Heart left ventricle (tissue), 16 donors: Measurements from ENCODE around the gene VASN. TPM values are rescaled to one million over a fixed set of nuclear protein-coding genes. Genes with fewer than 3 reads are reported as not detected.

Experiments used
- ATAC-seq, 4 donors: fragments of 200-7000 bp; cut with Tn5 transposase; one replicate each; pipeline ENCODE4 v1.9.1; 2020 to 2022; ENCODE audit warnings: moderate library complexity in 4 of 4, mild to moderate bottlenecking in 3 of 4, moderate number of reproducible peaks in 1 of 4
- DNase-seq, 5 donors: peaks; one replicate each; pipeline ENCODE4 v3.0.0-alpha.2; 2020
- H3K27ac ChIP-seq, 12 donors: fragments of 200-600 bp; sonication (generic) in 4 of 12; one replicate each; pipeline versions ENCODE4 v1.5.0 to v1.8.0; 2016 to 2022; ENCODE audit warnings: mild to moderate bottlenecking in 2 of 12
- H3K27me3 ChIP-seq, 9 donors: fragments of 200-600 bp; sonication (generic) in 2 of 9; one replicate each; pipeline versions ENCODE4 v1.5.1 to v1.8.0; 2016 to 2022; ENCODE audit warnings: mild to moderate bottlenecking in 3 of 9
- H3K36me3 ChIP-seq, 9 donors: fragments of 200-600 bp; sonication (generic) in 2 of 9; one replicate each; pipeline versions ENCODE4 v1.5.0 to v1.8.0; 2018 to 2022; ENCODE audit warnings: mild to moderate bottlenecking in 2 of 9
- H3K4me1 ChIP-seq, 12 donors: fragments of 200-600 bp; sonication (generic) in 4 of 12; one replicate each; pipeline versions ENCODE4 v1.5.0 to v1.8.0; 2016 to 2022; ENCODE audit warnings: mild to moderate bottlenecking in 3 of 12
- H3K4me3 ChIP-seq, 12 donors: fragments of 200-600 bp; sonication (generic) in 4 of 12; one replicate each; pipeline versions ENCODE4 v1.5.0 to v1.8.0; 2017 to 2022; ENCODE audit warnings: mild to moderate bottlenecking in 9 of 12, moderate library complexity in 4 of 12
- H3K9me3 ChIP-seq, 12 donors: fragments of 200-600 bp; sonication (generic) in 4 of 12; one replicate each; pipeline versions ENCODE4 v1.5.0 to v1.8.0; 2016 to 2022; ENCODE audit warnings: mild to moderate bottlenecking in 1 of 12
- POLR2A ChIP-seq, 2 donors: fragments of 450-650 bp; IDR thresholded peaks; one replicate each; pipeline ENCODE4 v1.6.1; 2017; ENCODE audit warnings: antibody characterized with exemption in 2 of 2, mild to moderate bottlenecking in 2 of 2, moderate library complexity in 2 of 2
- WGBS, 4 donors: extraction: QIAGEN DNeasy Blood & Tissue Kit in 2 of 4; methylation state at CpG; one replicate each; pipeline versions ENCODE4 v1.1.5 to v1.1.7; 2013 to 2018; 5-methylcytosine and 5-hydroxymethylcytosine counted together
- intact Hi-C, 10 donors: fragments of 100-400 bp; cut with DNase I; formaldehyde crosslinking; loops; one replicate each; pipeline versions ENCODE4 v1.11.1 to v1.14.2; 2022
- polyA plus RNA-seq, 2 donors: library from polyadenylated mRNA; stranded (reverse); fragments of 200-250 nt; gene quantifications; one replicate each; pipeline ENCODE4 v1.2.3, GENCODE V29; 2013
- total RNA-seq, 9 donors: library from RNA; depleted of rRNA in 2 of 9; stranded (reverse); fragments of >200 nt in 2 of 9; fragmentation: NEBNext Ultra II Directional in 3 of 9; extraction: Animal tissue kit (Norgen Biotek cat#: 25700) in 3 of 9; gene quantifications; one replicate each; pipeline versions ENCODE4 v1.1.0 to v1.2.4, GENCODE V29; 2016 to 2023
- TF ChIP-seq, protein P1 (sequence below), 12 donors: fragments of 200-600 bp; sonication (generic) in 4 of 12; IDR thresholded peaks; one replicate each; pipeline versions ENCODE4 v1.5.0 to v1.8.0; 2018 to 2022; ENCODE audit warnings: antibody characterized with exemption in 12 of 12, mild to moderate bottlenecking in 5 of 12
- donor health status: ischemic (EF 13 %, LVEDD 7.1; RV severe dilation, severe dysfunction).
- donor health status: healthy with polysubstance abuse.
- donor health status: DM: no; HTN: yes; CAD: no.
- donor health status: DM: no; HTN: no; CAD: no.
- donor health status: ischemic (EF 25% LVEDD 6.9; RV normal size, moderate dysfunction).
- donor health status: ischemic (EF 25% LVEDD 5.7; RV mildly dilated, moderate dysfunction).
- donor health status: healthy.
- donor health status: DM: yes; HTN: yes; CAD: no.
- donor health status: ischemic (EF 35%, LVEDD 5.7; RV mildly dilated, moderate dysfunction).
- donor health status: nonischemic (EF 11% LVEDD 7.7; RV severe dilation, severe dysfunction).
- donor health status: DM: yes; HTN: yes; CAD: no.
- donor health status: PGD.
- donor health status: ischemic (EF 29% LVEDD 5.4; RV normal size, mild dysfunction).
- donor health status: nonischemic (EF 23%, LVEDD 6.1; RV moderate dilation, normal function).

VASN gene
- total and polyA plus RNA-seq, 11 donors = 3.8 to 20.0 (median 6.2) TPM

DNA sequence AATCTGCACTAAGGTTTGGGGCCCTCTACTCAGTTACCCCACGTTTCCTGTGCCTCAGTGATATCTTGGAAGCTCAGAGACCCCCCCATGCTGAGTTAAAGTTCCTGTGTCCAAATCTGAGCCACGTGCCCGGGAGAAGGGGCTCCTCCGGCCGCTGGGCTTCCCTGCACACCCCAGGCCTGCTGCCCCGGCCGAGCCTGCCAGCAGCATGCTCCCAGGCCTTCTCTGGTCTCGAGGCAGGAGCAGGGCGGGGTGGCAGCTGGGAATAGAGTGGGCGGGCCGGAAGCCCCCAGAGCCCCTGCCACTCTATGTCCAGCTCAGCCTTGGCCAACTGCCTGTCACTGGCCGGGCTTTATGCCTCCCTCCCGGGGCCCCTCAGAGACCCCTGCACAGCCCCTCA lies 5.6 kb upstream of the VASN start:
- intact Hi-C loops = no loop called here
- DNase-seq (no peak), ATAC-seq (no peak)
- WGBS, 4 donors = 88 to 97% (median 93%) methylated on average over 7 to 13 of the region's 13 CpGs
- H3K27ac ChIP-seq = no peak overlapping the region
- H3K9me3 ChIP-seq = no peaks in the 10 kb centered on the region
- no peaks in the 10 kb centered on the region for H3K27me3 ChIP-seq
- H3K4me1 ChIP-seq = peaks cover 0 to 24% (median 11%) of the 10 kb centered on the region in 12 donors
- TF ChIP-seq, protein P1, sequence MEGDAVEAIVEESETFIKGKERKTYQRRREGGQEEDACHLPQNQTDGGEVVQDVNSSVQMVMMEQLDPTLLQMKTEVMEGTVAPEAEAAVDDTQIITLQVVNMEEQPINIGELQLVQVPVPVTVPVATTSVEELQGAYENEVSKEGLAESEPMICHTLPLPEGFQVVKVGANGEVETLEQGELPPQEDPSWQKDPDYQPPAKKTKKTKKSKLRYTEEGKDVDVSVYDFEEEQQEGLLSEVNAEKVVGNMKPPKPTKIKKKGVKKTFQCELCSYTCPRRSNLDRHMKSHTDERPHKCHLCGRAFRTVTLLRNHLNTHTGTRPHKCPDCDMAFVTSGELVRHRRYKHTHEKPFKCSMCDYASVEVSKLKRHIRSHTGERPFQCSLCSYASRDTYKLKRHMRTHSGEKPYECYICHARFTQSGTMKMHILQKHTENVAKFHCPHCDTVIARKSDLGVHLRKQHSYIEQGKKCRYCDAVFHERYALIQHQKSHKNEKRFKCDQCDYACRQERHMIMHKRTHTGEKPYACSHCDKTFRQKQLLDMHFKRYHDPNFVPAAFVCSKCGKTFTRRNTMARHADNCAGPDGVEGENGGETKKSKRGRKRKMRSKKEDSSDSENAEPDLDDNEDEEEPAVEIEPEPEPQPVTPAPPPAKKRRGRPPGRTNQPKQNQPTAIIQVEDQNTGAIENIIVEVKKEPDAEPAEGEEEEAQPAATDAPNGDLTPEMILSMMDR (IDR thresholded peaks at IDR 0.05) = no peak
- no peak for TF ChIP-seq POLR2A (IDR thresholded peaks at IDR 0.05)
- peaks cover 0 to 45% (median 27%) of the 10 kb centered on the region in 9 donors for H3K36me3 ChIP-seq
- H3K4me3 ChIP-seq = no peak overlapping the region

DNA sequence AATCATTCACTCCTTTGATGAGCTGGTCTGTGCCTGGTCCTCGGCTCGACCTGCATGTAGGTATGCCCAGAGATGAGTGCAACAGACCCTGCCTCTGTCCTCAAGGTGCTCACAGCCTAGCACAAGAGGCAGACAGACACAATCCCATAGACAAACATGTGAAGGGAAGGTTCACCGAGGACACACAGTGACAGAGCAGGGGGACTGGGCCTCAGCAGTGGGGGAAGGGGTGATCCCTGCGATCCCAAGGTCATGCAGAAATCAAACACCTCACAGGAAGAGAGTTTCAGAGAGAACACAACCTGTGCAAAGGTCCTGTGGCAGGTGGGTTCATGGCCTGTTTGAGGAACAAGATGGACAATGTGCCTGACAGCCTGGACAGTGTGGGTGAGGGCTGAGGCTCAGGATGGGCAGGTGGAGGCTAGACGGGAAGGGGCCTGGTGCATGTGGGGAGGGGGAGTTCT lies 4.2 kb upstream of the VASN start:
- Histone ChIP-seq H3K9me3 (no peaks in the 10 kb centered on the region), H3K27ac (no peak overlapping the region), H3K4me1 (peaks cover 0 to 37% (median 19%) of the 10 kb centered on the region in 12 donors), H3K27me3 (no peaks in the 10 kb centered on the region), H3K36me3 (peaks cover 0 to 31% (median 21%) of the 10 kb centered on the region in 9 donors), H3K4me3 (no peak overlapping the region)
- intact Hi-C loops = no loop called here
- ATAC-seq (no peak), DNase-seq (no peak)
- TF ChIP-seq POLR2A (IDR thresholded peaks at IDR 0.05) = no peak
- TF ChIP-seq, protein P1 (IDR thresholded peaks at IDR 0.05) = no peak
- 95 to 97% (median 97%) methylated on average over 5 of the region's 5 CpGs for WGBS, 4 donors

DNA sequence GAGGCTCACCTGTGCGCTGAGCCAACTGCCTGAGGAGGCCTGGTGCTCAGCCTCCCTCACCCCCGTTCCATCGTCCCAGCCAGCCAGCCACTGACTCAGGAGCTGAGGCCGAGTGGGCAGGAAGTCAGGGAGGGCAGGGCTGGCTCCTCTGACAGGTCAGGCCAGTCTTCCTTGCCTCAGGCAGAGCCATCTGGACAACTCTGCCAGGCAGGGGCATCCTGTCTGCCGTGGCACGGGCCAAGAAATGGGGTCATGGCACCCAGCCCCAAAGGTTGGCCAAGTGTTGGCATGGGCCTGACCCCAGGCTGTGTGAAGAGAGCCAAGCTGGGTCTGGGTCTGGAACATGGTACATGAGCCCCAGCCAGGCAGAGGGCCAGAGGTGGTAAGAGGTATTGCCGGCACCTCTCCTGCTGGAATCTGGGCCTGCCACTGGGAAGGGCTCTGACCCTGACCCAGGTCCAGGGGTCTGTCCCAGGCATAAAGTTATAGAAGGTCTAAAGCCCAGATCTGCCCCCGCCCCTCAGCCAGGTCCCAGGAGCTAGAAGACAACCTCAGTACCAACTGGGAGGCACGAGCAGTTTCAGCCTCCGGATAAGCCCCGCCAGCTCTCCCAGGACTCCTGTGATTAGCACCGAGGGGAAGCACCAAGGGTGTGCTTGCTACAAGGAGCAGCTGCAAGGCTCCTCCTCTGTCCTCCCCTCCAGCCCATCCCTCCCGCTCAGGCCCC lies 2.5 kb upstream of the VASN start:
- ATAC-seq (no peak), DNase-seq (no peak)
- H3K36me3 ChIP-seq = peaks cover 0 to 13% (median 10%) of the 10 kb centered on the region in 9 donors
- H3K9me3 ChIP-seq = no peaks in the 10 kb centered on the region
- intact Hi-C loops = no loop called here
- no peaks in the 10 kb centered on the region for H3K27me3 ChIP-seq
- H3K4me3 ChIP-seq = no peak overlapping the region
- WGBS, 4 donors = 73 to 86% (median 84%) methylated on average over 7 to 13 of the region's 13 CpGs
- TF ChIP-seq, protein P1 (IDR thresholded peaks at IDR 0.05) = no peak
- no peak for TF ChIP-seq POLR2A (IDR thresholded peaks at IDR 0.05)
- peak overlapping the region in 1 of 12 donors; percentile 89 for H3K27ac ChIP-seq
- H3K4me1 ChIP-seq = peaks cover 0 to 55% (median 33%) of the 10 kb centered on the region in 12 donors

DNA sequence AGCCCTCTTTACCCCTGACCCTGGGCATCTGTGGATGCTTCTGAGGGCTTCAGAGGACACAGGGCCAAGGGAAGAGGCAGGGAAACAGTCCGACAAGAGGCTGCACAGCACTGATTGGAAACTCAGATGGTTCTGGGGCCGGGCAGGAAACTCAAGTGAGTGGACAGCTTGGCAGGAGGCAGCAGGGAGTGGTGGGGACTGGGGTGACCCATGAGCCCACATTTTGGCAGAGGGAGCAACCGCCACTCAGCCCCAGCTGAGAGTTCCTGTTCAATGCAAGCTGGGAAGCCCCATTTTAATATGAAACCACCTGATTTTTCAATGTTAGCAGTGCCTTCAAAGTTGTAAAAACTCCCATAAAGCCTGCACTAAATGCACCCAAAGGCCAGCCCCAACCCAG lies 1.5 kb upstream of the VASN start:
- Histone ChIP-seq H3K4me3 (no peak overlapping the region), H3K9me3 (no peaks in the 10 kb centered on the region), H3K27ac (peak overlapping the region in 11 of 12 donors; percentile 41 to 89 (median 79)), H3K36me3 (peaks cover 0 to 4% (median under 1%) of the 10 kb centered on the region in 9 donors), H3K27me3 (no peaks in the 10 kb centered on the region), H3K4me1 (peaks cover 0 to 65% (median 42%) of the 10 kb centered on the region in 12 donors)
- no peak for DNase-seq
- WGBS, 4 donors = 55 to 70% (median 62%) methylated on average over 3 of the region's 3 CpGs
- intact Hi-C loops = loop anchor here in 1 of 10 donors (2.0 kb wide), 1 partner anchor 19 kb away; no protein-coding TSS in a partner anchor
- no peak for TF ChIP-seq POLR2A (IDR thresholded peaks at IDR 0.05)
- TF ChIP-seq, protein P1 (IDR thresholded peaks at IDR 0.05) = no peak
- ATAC-seq = no peak
